Stimulated activated CD4-positive, alpha-beta T cell treated with anti-CD3 and anti-CD28 coated beads, TNF-alpha, amount 100 ng/mL, for 4 hours (primary cell): ENCODE measurements around the gene NPTX1.

Experiments
- DNase-seq, 3 experiments: peaks; one replicate each; pipeline ENCODE4 v3.0.0-alpha.2; 2020; ENCODE audit warnings: low read depth in 3 of 3

Gene NPTX1

GRCh38 chr17:80461528-80462160 lies 14.8 kb downstream of the NPTX1 start:
- no peak for DNase-seq

- DNase-seq, result no peak
Observed at GRCh38 chr17:80460429-80460834, 16.0 kb downstream of the NPTX1 start.

DNA sequence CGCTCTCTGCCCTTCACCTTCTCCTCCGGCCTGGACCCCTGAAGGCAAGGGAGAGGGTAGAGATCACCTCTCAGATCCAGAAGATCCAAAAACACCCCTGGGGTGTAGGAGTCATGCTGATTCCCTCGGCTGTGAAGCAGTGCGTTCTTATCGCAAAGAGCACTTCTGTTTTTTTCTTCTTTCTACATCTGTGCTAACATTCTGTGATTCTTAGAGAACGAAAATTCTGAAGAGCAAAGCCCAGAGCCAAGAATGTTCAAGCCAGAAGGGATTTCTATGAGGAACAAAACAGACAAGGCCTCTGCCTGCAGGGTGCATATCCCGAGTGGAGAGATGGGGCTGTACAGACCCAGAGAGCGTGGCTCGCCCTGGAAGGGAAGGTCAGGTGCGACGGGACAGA lies 17.2 kb downstream of the NPTX1 start:
- no peak for DNase-seq

DNA sequence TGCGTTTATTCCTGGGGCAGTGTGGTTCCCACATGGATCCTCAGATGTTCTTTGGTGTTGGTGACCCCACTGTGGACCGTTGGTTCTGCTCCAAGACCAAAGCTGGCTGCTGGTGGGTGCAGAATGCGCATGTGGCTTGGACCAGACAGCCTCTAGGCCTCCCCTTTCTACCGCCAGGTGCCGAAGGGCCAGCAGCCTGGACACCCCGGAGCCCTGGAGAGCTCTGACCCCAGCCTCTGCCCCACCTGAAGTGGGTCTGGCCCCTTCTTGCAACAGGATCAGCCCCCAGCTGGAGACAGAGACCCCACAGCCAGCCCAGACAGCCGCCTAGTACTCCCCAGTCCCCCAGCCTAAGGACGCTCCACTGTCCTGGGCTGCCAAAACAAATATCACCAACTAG lies 18.4 kb downstream of the NPTX1 start:
- no peak for DNase-seq

GRCh38 chr17:80457236-80457856 lies 19.1 kb downstream of the NPTX1 start:
- DNase-seq, result no peak

DNA sequence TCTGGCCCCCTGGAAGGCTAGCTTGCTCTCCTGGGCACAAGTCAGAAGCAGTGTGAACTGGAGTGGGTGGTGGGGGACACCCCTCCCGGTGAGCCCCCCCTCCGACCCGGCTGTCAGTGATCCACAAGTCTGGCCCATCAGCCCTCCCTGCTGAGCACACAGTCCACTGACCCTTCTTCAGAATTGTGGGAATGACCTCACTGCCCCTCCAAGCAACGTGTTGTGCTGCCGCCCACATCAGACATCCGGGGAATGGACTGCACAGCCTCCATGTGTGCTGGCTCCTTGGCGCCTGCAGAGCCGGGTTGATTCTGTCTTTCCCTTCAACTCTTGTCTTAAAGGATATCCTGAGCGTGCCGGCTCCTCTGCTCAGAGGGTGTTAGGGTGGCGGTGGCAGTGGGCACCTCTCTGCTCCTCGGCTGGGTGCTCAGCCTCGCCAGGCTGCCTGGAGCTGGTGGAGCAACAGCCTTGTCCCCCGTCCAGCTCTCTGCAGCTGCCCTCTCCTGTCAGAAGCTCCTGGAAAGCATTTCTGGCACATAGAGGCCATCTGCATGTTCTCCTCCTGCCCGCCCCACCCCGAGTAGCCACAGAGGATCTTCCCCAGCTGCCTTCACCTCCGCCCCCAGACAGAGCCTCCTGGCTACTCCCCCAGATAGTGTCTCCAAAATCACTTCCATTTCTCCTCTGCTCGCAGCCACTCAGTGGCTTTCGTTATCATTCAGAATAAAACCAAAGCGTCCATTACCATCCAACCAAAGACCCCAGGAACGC lies 19.8 kb downstream of the NPTX1 start:
- DNase-seq, result no peak

DNA sequence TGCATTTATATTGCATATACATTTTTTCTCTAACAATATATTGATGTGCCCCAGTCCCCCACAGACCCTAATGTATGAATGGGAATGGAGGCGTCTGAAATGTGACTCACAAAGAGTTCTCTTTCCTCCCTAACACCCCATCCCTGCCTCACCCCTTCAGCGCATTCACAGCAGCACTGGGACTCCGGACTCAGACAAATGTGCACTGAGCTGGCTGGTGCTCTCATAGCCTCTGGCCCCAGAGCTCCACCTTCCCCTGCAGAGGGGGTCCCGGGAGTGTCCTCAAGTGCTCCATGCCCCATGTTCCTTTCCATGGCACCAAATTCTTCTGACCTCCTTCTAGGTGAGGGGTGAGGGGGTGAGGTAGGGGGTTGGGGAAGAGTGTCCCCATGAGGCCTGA lies 20.6 kb downstream of the NPTX1 start:
- DNase-seq, result no peak

- DNase-seq, result no peak
Observed at GRCh38 chr17:80455336-80455710, 21.1 kb downstream of the NPTX1 start.

- peak; percentile 88 to 93 (median 90) for DNase-seq
Observed at GRCh38 chr17:80454557-80455335, 21.7 kb downstream of the NPTX1 start.

DNA sequence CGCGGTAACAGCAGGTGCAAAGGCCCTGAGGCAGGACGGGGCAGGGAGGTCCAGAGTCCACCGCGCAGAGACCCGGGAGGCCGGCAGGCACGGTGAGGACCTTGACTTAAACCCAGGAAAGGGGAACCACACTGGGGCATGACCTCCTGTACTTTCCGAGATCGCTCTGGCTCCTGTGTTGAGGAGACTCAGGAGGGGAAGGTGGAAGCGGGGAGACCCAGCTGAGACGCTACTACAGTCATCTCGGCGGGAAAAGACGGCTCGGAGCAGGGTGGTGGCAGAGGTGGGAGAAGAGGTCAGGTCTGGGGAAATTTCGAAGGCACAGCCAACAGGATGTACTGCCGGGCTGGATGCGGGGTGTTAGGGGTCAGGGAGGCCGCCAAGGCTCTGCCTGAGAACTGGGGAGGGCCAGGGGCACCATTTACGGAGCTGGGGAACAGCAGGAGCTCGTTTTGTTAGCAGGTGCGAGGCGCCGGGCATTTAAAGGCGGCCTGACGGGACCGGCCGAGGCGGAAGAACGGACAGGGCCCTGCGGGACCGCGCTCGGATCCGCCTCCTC lies 22.3 kb downstream of the NPTX1 start:
- no peak for DNase-seq

DNA sequence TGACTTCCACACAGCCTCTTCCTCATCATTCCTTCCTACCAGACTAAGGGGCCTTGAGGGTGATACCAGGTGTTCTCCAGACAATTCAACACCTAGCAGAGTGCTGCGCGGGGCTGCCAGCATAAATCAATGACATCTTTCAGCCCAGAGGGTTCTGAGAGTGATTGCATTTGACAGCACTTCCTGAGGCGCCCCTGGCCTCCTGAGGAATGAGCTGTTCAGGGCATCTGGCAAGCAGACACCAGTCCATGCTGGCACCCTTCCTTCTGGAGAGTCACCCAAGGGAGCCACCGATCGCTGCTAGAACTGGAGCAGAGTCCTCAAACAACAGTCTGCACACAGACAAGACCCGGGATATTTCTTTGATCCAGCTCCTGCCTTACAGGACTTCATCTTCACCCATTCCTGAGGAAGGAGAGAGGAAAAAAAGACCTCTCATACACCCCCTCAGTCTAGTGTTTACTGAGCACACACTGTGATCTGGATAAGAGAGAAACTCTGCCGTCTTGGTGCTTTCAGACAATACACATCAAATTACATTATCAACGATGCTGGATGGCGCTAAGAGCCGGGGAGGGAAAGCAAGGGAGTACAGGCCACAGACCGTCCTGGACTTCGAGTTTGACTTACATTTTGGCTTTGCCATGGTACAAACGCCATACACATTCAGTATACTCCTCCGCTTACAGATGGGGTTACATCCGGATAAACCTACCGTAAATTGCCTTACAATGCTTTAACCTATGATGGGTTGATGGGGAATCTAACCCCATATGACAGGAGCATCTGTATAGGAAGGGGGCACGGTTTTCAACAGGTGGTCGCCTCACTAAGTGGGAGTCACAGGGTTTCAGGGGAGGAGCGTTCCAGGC lies 23.0 kb downstream of the NPTX1 start:
- DNase-seq, result no peak

- no peak for DNase-seq
Observed at GRCh38 chr17:80452173-80452915, 24.1 kb downstream of the NPTX1 start.

GRCh38 chr17:80451104-80451775 lies 25.2 kb downstream of the NPTX1 start:
- DNase-seq, result no peak

DNA sequence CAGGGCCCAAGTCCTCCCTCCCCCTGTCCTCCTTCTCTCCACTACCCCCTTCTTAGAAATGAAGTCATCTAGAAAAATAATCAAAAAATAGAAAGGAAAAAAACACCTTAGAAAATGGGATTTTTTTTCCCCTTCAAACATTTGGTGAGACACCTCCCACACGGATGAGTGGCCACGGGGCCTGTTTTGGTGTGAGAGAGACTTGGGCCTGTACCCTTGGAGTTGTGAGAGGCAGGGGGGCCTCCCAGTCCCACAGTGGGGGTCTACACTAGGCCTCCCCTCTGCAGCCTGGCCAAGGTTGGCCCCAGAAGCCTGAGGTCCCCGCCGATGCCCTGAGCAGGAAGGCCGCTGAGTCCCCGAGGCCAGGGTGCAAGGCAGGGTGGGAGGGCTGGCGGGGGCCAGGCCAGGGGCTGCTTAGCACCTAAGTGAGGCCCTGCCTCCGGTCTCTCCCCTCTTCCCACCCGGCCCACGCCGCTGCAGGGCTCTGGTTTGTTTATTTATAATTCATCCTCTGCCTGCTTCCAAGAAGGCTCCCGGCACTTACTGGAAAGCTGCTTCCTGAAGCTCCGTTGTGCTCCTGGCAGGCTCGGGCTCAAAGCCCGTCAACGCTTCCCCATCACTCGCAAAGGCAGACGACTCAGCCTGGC lies 26.4 kb downstream of the NPTX1 start:
- DNase-seq, result no peak

DNA sequence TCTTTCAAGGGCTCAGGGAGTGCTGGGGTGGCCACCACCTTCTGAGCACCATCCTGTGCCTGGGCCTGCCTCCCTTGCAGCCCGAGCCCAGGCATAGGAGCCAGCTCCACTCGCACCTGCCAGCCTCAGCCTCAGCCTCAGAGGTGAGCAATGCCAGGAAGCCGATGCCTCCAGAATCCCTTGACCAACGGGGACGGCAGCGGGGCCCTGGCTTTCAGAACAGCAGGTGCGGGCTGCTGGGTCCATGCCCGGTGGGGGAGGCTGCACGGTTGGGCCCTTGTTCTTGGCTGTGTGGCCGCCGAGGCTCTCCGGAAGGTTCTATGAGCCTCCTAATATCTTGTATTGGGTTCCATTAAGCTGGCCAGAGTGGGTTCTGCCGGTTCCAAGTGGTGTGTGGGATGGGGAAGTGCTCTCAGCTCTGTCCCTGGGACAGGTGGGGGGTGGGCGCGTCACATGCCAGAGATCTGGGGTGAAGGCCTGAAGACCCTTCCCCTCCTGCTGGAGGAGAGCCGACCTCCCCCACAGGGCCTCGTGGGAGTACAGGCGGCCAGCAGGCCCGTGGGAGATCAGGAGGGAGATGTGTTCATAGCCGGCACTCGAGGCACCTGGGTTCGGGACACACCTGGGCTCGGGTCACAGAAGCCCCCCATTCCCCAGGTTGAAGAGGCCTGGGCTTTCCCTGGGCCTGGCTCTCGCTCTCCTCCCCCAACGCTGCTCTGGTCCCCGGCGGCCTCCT lies 27.0 kb downstream of the NPTX1 start:
- no peak for DNase-seq

GRCh38 chr17:80447790-80448189 lies 28.6 kb downstream of the NPTX1 start:
- no peak for DNase-seq

DNA sequence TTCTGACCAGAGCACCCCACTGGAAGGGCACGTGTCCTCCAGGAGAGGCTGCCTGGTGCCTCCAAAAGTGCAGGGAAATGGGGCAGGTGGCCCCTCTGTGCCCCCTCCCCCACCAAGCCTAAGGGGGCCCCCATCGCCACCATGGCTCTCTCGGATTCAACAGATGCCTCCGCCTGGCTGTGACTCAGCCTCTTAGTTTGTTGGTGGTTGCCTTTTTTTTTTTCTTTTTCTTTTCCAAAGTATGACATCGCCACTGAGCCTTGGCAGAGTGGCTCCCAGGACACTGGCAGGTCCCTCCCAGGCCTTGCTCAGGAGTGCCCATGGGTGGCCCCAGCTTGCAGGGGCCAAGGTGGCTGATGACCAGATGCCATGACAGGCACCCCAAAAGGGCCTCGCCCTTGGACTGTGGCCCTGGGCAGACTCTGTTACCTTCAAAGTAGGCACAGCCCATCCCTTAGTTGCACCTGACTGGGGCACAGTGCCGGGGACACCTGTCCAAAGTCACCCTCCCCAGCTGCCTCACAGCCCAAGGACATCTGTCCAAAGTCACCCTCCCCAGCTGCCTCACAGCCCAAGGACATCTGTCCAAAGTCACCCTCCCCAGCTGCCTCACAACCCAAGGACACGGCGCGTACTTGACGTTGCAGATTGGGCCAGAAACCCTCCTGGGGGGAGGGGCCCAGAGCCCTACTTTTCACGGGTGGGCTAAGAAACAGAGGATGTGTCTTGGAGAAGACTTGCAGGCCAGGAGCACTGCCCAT lies 29.6 kb downstream of the NPTX1 start:
- no peak for DNase-seq

DNA sequence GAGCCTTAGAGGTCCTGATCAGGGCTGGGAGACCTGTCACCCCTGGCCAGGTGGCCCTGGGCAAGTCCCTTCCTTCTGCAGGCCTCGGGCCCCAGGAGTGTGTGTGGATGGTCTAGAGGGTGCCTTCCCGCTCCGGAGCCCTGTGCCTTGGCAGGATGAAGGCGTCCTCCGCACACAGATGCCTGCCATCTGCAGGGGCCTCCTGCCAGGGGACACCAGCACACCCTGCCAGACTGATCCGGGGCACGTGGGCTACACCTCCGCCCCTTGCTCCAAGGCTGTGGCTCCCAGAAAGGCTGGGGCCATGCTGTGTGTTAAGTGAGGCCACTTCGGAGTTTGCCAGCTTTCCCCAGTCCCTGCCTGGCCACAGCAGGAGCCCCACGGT lies 30.7 kb downstream of the NPTX1 start:
- DNase-seq, result no peak
